Astrocyte of the spinal cord (primary cell): Measurements from ENCODE around the gene YWHAH.

Experiments
- DNase-seq: peaks from one replicate; pipeline ENCODE4 v3.0.0; 2011; ENCODE audit warnings: low read depth, low spot score
- H3K4me3 ChIP-seq: 2 replicates; pipeline ENCODE4 v1.5.1; 2011; ENCODE audit warnings: low read depth, mild to moderate bottlenecking, low read length, moderate library complexity
- CTCF ChIP-seq: IDR thresholded peaks from 2 replicates; pipeline ENCODE4 v1.5.1; 2012; ENCODE audit warnings: low read depth, mild to moderate bottlenecking, low read length, inconsistent platforms
- in situ Hi-C: cut with HindIII; loops from 2 replicates; pipeline ENCODE4 v1.10.0; 2017; ENCODE audit warnings: low sequenced_read_pairs

YWHAH gene

GRCh38 chr22:31921106-31921505 is 23.2 kb upstream of the YWHAH start:
- TF ChIP-seq CTCF: no peak
- no peak overlapping the region for H3K4me3 ChIP-seq
- DNase-seq: no peak
- in situ Hi-C loops: no loop called here

GRCh38 chr22:31922534-31922933 is 21.8 kb upstream of the YWHAH start:
- TF ChIP-seq CTCF: no peak
- no peak for DNase-seq
- no peak overlapping the region for H3K4me3 ChIP-seq
- in situ Hi-C loops: no loop called here

GRCh38 chr22:31923136-31923535 is 21.2 kb upstream of the YWHAH start:
- DNase-seq: no peak
- H3K4me3 ChIP-seq: no peak overlapping the region
- TF ChIP-seq CTCF: no peak
- in situ Hi-C loops: no loop called here

GRCh38 chr22:31923747-31924146 is 20.6 kb upstream of the YWHAH start:
- in situ Hi-C loops: no loop called here

GRCh38 chr22:31925056-31925455 is 19.3 kb upstream of the YWHAH start:
- DNase-seq: no peak
- in situ Hi-C loops: no loop called here
- H3K4me3 ChIP-seq: no peak overlapping the region
- TF ChIP-seq CTCF: no peak

More at GRCh38 chr22:31923747-31924146, 20.6 kb upstream of the YWHAH start:
- no peak overlapping the region for H3K4me3 ChIP-seq
- DNase-seq: no peak
- TF ChIP-seq CTCF: no peak

GRCh38 chr22:31926024-31926423 is 18.3 kb upstream of the YWHAH start:
- in situ Hi-C loops: no loop called here
- H3K4me3 ChIP-seq: no peak overlapping the region
- no peak for DNase-seq
- no peak for TF ChIP-seq CTCF

GRCh38 chr22:31926969-31927368 is 17.4 kb upstream of the YWHAH start:
- DNase-seq: no peak
- no peak overlapping the region for H3K4me3 ChIP-seq
- TF ChIP-seq CTCF: no peak
- in situ Hi-C loops: no loop called here
